GM12874 (cell line): ENCODE results near the gene DUSP6.

Source experiments
- CTCF ChIP-seq: IDR thresholded peaks from 2 replicates; pipeline ENCODE4 v1.5.1; 2011; ENCODE audit warnings: low read depth, mild to moderate bottlenecking, control low read depth, low read length, moderate library complexity; ENCODE audit not compliant: insufficient read depth

The DUSP6 gene

GRCh38 chr12:89333564-89334252, 18.6 kb downstream of the DUSP6 start:
- TF ChIP-seq CTCF, result no peak

GRCh38 chr12:89328151-89329030, 23.9 kb downstream of the DUSP6 start:
- TF ChIP-seq CTCF, result no peak

- TF ChIP-seq CTCF, result no peak
These were observed 24.7 kb downstream of the DUSP6 start for GRCh38 chr12:89327486-89328094.

- no peak for TF ChIP-seq CTCF
These were observed 25.9 kb downstream of the DUSP6 start for GRCh38 chr12:89326239-89327040.

GRCh38 chr12:89325495-89325894, 26.8 kb downstream of the DUSP6 start:
- no peak for TF ChIP-seq CTCF

- TF ChIP-seq CTCF, result no peak
These were observed 27.9 kb downstream of the DUSP6 start for GRCh38 chr12:89324437-89324836.
